HG03139 (cell line): ENCODE measurements around the gene ASMT.
"Not testable (repeated sequence)": the region's sequence is repeated elsewhere in the genome, so short reads cannot be mapped to it uniquely, and the experiment has no call there.

ENCODE experiments used
- ATAC-seq: cut with Tn5 transposase; IDR thresholded peaks from one replicate; pipeline ENCODE4 v1.9.1; 2021; ENCODE audit not compliant: unreplicated experiment

The ASMT gene, protein sequence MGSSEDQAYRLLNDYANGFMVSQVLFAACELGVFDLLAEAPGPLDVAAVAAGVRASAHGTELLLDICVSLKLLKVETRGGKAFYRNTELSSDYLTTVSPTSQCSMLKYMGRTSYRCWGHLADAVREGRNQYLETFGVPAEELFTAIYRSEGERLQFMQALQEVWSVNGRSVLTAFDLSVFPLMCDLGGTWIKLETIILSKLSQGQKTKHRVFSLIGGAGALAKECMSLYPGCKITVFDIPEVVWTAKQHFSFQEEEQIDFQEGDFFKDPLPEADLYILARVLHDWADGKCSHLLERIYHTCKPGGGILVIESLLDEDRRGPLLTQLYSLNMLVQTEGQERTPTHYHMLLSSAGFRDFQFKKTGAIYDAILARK

DNA sequence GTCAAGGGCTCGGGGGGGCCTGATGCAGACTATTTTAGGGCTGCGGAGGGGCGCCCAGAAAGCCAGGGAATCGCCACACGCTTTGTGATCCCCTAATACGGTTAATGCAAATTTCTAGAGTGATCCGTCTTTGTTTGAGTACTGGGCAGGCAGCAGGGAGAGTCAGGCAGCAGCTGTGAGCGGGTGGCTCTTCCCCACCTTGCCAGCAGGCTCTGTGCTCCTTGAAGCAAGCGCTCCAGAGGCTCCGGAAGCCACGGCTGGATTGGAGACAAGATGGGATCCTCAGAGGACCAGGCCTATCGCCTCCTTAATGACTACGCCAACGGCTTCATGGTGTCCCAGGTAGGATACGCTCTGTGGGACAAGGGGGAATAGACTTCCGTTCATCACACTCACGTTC lies at the start of gene ASMT:
TSS of gene ASMT (plus strand) at position 133 of the 400 bp plus-strand sequence. CDS start at position 274, 141 bp downstream.
- no peak for ATAC-seq

GRCh38 chrX:1574181-1574580 lies 40.7 kb upstream of the ASMT start:
- not testable (repeated sequence) for ATAC-seq

- no peak for ATAC-seq
Observed at GRCh38 chrX:1576201-1576992, 38.5 kb upstream of the ASMT start.

DNA sequence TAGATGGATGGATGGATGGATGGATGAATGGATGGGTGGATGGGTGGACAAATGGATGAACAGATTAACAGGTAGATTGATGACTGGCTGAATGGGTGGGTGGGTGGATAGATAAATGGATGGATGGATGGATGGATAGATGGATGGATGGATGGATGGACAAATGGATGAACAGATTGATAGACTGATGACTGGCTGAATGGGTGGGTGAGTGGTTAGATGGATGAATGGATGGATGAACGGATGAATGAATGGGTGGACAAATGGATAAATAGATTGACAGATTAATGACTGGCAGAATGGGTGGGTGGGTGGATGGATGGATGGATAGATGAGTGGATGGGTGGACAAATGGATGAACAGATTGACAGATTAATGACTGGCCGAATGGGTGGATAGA lies 37.0 kb upstream of the ASMT start:
- ATAC-seq = no peak

DNA sequence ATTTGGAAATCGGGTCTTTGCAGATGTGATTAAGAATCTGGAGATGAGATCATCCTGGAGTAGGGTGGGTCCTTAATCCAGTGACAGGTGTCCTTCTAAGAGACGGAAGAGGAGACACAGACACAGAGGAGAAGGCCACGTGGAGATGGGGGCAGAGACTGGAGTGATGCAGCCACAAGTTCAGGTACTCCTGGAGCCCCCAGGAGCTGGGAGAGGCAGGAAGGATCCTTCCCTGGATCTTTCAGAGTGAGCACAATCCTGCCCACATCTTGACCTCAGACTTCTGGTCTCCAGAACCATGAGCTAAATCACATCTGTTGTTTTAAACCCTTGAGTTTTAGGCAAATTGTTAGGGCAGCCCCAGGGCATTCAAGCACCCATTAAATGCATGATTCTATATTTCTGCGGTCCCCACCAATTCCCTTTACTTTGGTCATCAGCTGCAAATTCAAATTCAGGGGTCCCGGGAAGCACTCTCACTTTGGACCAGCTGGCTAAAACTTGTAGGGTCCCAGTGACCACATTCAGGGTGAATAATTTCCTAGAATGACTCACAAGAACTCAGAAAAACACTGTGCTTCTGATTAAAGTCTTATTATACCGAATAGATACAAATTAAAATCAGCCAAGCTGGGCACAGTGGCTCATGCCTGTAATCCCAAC lies 36.2 kb upstream of the ASMT start:
- ATAC-seq = no peak

DNA sequence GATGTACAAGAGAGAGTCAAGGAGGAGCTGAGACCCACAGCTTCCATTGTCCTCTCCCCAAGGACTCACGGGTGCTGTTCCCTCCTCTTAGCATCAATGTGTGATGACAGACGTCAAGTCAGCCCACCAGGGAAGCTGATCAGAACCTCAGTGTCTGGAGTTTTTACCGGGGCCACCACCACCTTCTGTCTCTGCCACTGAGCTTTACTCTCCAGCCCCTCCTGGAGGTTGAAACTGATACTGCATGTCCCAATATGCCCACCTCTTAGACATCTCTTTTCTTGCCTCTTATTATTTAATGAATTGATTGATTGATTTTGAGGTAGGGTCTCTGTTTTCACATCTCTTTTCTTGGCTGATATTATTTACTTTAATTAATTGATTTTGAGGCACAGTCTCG lies 33.7 kb upstream of the ASMT start:
- no peak for ATAC-seq

GRCh38 chrX:1582686-1583437 lies 32.0 kb upstream of the ASMT start:
- no peak for ATAC-seq

DNA sequence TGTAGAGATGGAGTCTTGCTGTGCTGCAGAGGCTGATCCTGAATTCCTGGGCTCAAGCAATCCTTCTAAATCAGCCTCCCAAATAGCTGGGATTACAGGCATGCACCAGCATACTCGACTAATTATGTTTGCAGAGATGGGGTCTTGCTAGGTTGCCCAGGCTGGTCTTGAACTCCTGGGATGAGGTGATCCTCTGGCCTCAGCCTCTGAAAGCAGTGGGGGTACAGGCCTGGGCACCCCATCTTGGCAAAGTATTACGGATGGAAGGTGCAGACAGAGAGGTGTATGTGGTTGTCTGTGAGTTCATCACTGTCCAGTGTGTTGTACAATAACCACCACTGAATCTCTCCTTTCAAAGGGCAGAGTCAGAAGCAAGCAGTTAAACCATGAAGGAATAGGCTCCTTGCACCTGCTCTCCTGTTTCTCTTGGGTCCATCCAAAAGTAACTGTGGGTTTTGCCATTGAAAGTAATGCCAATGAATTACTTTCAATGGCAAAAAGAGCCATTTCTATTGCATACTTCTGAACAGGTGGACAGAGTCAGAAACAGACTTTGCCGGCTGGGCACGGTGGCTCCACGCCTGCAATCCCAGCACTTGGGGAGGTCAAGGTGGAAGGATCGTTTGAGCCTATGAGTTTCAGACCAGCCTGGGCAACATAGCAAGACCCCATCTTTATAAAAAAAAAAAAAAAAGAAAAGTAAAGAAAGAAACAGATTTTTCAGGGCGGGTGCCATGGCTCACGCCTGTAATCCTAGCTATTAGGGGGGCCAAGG lies 30.4 kb upstream of the ASMT start:
- no peak for ATAC-seq

DNA sequence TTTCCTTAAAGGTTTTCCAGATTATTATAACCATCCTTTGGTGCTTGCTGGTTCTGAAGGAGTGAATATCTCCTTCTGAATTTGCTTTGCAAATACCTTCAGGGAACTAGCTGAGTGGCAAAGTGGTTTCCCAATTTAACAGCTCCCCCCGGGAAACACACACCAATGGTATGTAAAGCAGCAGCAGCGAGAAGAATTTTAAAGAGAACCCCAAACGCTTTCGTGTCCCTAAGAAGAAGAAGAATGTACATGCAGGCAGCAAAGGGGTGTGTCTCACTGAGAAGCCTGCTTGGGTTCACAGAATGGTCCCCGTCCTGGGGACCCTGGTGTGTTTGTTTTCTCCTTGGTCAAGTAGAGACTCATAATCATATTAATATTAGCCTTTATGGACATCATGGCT lies 27.7 kb upstream of the ASMT start:
- ATAC-seq = no peak

- no peak for ATAC-seq
Observed at GRCh38 chrX:1589356-1590130, 25.3 kb upstream of the ASMT start.

GRCh38 chrX:1591102-1591862 lies 23.6 kb upstream of the ASMT start, which contains the start of gene AKAP17A:
Gene AKAP17A, plus strand, starts transcription at chrX:1591604. Its CDS starts 1,859 bp downstream, at chrX:1593463.
- peak; percentile 79 for ATAC-seq

- ATAC-seq = no peak
Observed at GRCh38 chrX:1591863-1592469, 22.9 kb upstream of the ASMT start.

- ATAC-seq = peak; percentile 53
Observed at GRCh38 chrX:1592470-1593142, 22.3 kb upstream of the ASMT start.

DNA sequence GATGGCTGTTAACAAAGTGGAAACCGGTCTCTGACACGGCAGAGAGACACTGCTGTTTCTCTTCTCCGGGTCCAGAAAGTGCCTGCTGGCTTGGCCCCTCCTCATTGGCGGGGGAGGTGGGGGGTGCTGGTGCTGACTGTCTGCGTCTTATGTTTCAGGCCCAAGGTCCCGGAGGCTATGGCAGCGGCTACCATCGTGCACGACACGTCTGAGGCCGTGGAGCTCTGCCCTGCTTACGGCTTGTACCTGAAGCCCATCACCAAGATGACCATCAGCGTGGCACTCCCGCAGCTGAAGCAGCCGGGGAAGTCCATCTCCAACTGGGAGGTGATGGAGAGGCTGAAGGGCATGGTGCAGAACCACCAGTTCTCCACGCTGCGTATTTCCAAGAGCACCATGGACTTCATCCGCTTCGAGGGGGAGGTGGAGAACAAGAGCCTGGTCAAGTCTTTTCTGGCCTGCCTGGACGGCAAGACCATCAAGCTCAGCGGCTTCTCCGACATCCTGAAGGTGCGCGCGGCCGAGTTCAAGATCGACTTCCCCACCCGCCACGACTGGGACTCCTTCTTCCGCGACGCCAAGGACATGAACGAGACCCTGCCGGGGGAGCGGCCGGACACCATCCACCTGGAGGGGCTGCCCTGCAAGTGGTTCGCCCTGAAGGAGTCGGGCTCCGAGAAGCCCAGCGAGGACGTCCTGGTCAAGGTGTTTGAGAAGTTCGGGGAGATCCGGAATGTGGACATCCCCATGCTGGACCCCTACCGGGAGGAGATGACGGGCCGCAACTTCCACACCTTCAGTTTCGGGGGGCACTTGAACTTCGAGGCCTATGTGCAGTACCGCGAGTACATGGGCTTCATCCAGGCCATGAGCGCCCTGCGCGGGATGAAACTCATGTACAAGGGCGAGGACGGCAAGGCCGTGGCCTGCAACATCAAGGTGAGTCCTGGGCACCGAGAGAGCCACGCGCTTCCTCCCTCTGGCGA lies 21.3 kb upstream of the ASMT start:
- no peak for ATAC-seq

DNA sequence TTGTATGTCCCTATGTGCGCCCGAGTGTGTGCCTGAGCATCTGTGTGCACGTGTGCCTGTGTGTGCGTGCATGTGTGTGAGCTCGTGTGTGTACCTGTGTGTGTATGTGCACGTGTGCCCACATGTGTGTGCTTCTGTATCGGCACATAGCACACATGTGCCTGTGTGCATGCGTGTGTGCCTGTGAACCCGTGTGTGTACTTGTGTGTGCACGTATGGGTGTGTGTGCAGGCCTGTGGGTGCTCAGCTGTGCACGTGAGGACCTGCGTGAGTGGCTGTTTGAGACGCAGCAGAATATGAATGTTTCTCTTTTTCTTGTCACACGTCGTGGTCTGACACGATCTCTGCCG lies 19.2 kb upstream of the ASMT start:
- no peak for ATAC-seq

DNA sequence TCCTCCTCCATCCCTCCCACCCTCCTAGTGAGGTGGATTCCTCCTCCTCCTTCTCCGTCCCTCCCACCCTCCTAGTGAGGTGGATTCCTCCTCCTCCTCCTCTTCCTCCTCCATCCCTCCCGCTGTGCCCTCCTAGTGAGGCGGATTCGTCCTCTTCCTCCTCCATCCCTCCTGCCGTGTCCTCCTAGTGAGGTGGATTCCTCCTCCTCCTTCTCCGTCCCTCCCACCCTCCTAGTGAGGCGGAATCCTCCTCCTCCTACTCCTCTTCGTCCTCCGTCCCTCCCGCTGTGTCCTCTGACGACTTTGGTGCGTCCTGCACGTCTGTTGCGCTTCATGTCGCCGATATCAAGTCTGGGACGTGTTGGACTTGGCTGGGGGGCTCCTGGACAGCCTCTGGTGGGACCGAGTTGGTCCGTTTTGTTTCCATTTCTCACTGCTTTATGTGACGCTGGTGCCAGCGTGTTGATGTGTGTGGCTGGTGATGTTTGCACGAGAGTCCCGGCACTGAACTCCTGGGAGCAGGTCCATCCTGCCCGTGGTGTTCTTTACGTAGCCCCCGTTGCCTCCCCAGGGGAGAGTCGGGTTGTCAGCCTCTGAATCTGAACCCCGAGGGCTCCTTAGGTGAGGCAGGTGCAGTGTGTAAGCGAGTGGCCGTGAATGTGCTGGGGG lies 18.0 kb upstream of the ASMT start:
- no peak for ATAC-seq
